Uterus (tissue), 2 donors: ENCODE results near the gene SCN8A.
"Not testable (repeated sequence)": the region's sequence is repeated elsewhere in the genome, so short reads cannot be mapped to it uniquely, and the experiment has no call there.

Experiments used
- CTCF ChIP-seq, 4 experiments: fragments of 200-600 bp in 2 of 4; fragments of 450-650 bp in 2 of 4; sonication (generic) in 2 of 4; IDR thresholded peaks; one replicate each; pipeline ENCODE4 v1.5.1; 2016 to 2019; ENCODE audit warnings: antibody characterized with exemption in 4 of 4, mild to moderate bottlenecking in 2 of 4, moderate library complexity in 1 of 4
- POLR2A ChIP-seq, 2 donors: fragments of 450-650 bp; IDR thresholded peaks; one replicate each; pipeline ENCODE4 v1.6.1; 2016; ENCODE audit warnings: antibody characterized with exemption in 2 of 2, mild to moderate bottlenecking in 1 of 2, moderate library complexity in 1 of 2

- TF ChIP-seq CTCF, POLR2A (IDR thresholded peaks at IDR 0.05): not testable (repeated sequence)
Measured at GRCh38 chr12:51568271-51569032, 22.6 kb upstream of the SCN8A start.
